HepG2 (cell line): Measurements from ENCODE around the gene CCNL1. TPM values are rescaled to one million over a fixed set of nuclear protein-coding genes. Genes with fewer than 3 reads are reported as not detected.
A peak's percentile ranks its signal among the peaks of the same experiment; 100 is the strongest.

ENCODE experiments used
- CEBPB ChIP-seq: IDR thresholded peaks from 2 replicates; pipeline ENCODE4 v1.6.1; 2011; ENCODE audit warnings: low read depth, low read length, improper control_type of control experiment, borderline replicate concordance
- ELF1 ChIP-seq: sonication (generic); formaldehyde crosslinking; IDR thresholded peaks from 2 replicates; pipeline ENCODE4 v1.4.0; 2020; ENCODE audit warnings: missing genetic modification reagents
- GATAD2A ChIP-seq: IDR thresholded peaks from 2 replicates; pipeline ENCODE4 v1.6.1; 2016
- HES4 ChIP-seq: sonication (generic); formaldehyde crosslinking; IDR thresholded peaks from 2 replicates; pipeline ENCODE4 v1.9.0; 2021; ENCODE audit warnings: mild to moderate bottlenecking, missing genetic modification reagents, borderline replicate concordance
- IKZF4 ChIP-seq: sonication (generic); formaldehyde crosslinking; IDR thresholded peaks from 2 replicates; pipeline ENCODE4 v1.5.1; 2020; ENCODE audit warnings: borderline replicate concordance, mild to moderate bottlenecking, low read depth, missing genetic modification reagents; ENCODE audit errors: not compliant biosample characterization
- PHF5A ChIP-seq: IDR thresholded peaks from one replicate; pipeline ENCODE4 v1.6.1; 2018; ENCODE audit warnings: low read depth, missing genetic modification reagents; ENCODE audit not compliant: unreplicated experiment
- RBM39 ChIP-seq: fragments of 200-400 bp; formaldehyde crosslinking; IDR thresholded peaks from one replicate; pipeline ENCODE4 v1.6.1; 2018; ENCODE audit warnings: antibody characterized with exemption, mild to moderate bottlenecking, low read depth, low read length; ENCODE audit not compliant: poor library complexity, severe bottlenecking
- SATB2 ChIP-seq: sonication (generic); formaldehyde crosslinking; IDR thresholded peaks from 2 replicates; pipeline ENCODE4 v1.5.0; 2020; ENCODE audit warnings: missing genetic modification reagents
- ZNF101 ChIP-seq: sonication (generic); formaldehyde crosslinking; IDR thresholded peaks from 2 replicates; pipeline ENCODE4 v1.4.0; 2020; ENCODE audit warnings: mild to moderate bottlenecking, low read depth, missing genetic modification reagents, borderline replicate concordance
- ZNF296 ChIP-seq: sonication (generic); formaldehyde crosslinking; conservative IDR thresholded peaks from 2 replicates; pipeline ENCODE4 v1.5.0; 2020; ENCODE audit warnings: mild to moderate bottlenecking, missing genetic modification reagents
- ZNF337 ChIP-seq: sonication (generic); formaldehyde crosslinking; IDR thresholded peaks from 2 replicates; pipeline ENCODE4 v1.5.1; 2020; ENCODE audit warnings: missing genetic modification reagents, low read depth, mild to moderate bottlenecking, borderline replicate concordance
- ZNF569 ChIP-seq: sonication (generic); formaldehyde crosslinking; IDR thresholded peaks from 2 replicates; pipeline ENCODE4 v1.5.0; 2020; ENCODE audit warnings: mild to moderate bottlenecking, missing genetic modification reagents, moderate library complexity, borderline replicate concordance
- ZNF570 ChIP-seq: sonication (generic); formaldehyde crosslinking; IDR thresholded peaks from 2 replicates; pipeline ENCODE4 v1.4.0; 2020; ENCODE audit warnings: mild to moderate bottlenecking, missing genetic modification reagents, borderline replicate concordance
- ZNF614 ChIP-seq: IDR thresholded peaks from 2 replicates; pipeline ENCODE4 v1.6.1; 2018; ENCODE audit warnings: missing biosample characterization, missing genetic modification reagents, inconsistent platforms, borderline replicate concordance
- ZNF678 ChIP-seq: sonication (generic); formaldehyde crosslinking; IDR thresholded peaks from 2 replicates; pipeline ENCODE4 v1.4.0; 2020; ENCODE audit warnings: mild to moderate bottlenecking, missing genetic modification reagents
- ZNF737 ChIP-seq: sonication (generic); formaldehyde crosslinking; IDR thresholded peaks from 2 replicates; pipeline ENCODE4 v1.5.0; 2020; ENCODE audit warnings: missing genetic modification reagents, mild to moderate bottlenecking, borderline replicate concordance
- ZNF746 ChIP-seq: sonication (generic); formaldehyde crosslinking; IDR thresholded peaks from 2 replicates; pipeline ENCODE4 v1.8.0; 2022; ENCODE audit warnings: mild to moderate bottlenecking, missing genetic modification reagents
- polyA plus RNA-seq, 8 experiments: library from polyadenylated mRNA; depleted of rRNA in 3 of 8; stranded (reverse) in 7 of 8; unstranded in 1 of 8; fragments of >200 nt; fragmentation: Illumina TruSeq in 4 of 8; extraction: Trizol in 4 of 8; gene quantifications; 2 replicates each; pipeline versions ENCODE4 v1.2.1 to v1.2.3, GENCODE V29; 2011 to 2016; ENCODE audit warnings: low read depth in 4 of 8, missing spikeins in 1 of 8, mixed read lengths in 1 of 8; ENCODE audit not compliant: insufficient read depth in 1 of 8
- total RNA-seq, 5 experiments: library from RNA; depleted of rRNA; stranded (reverse); fragments of >200 nt; fragmentation: Illumina TruSeq; extraction: Trizol; gene quantifications; 2 replicates each; pipeline ENCODE4 v1.2.3, GENCODE V29; 2016; ENCODE audit warnings: low read depth in 1 of 5
- TF ChIP-seq, protein P1 (sequence below): sonication (generic); formaldehyde crosslinking; IDR thresholded peaks from 2 replicates; pipeline ENCODE4 v1.4.0; 2020; ENCODE audit warnings: missing genetic modification reagents, low read depth, mild to moderate bottlenecking, borderline replicate concordance
- TF ChIP-seq, protein P2 (sequence below): sonication (generic); formaldehyde crosslinking; IDR thresholded peaks from 2 replicates; pipeline ENCODE4 v1.4.0; 2020; ENCODE audit warnings: missing genetic modification reagents
- TF ChIP-seq, protein P3 (sequence below): sonication (generic); formaldehyde crosslinking; IDR thresholded peaks from 2 replicates; pipeline ENCODE4 v1.4.0; 2020; ENCODE audit warnings: missing genetic modification reagents

The CCNL1 gene
- total and polyA plus RNA-seq, 2 of the 13 experiments (the other 11 are each of a cell fraction or from before 2014, with no cell fraction given): 151 to 303 TPM

DNA sequence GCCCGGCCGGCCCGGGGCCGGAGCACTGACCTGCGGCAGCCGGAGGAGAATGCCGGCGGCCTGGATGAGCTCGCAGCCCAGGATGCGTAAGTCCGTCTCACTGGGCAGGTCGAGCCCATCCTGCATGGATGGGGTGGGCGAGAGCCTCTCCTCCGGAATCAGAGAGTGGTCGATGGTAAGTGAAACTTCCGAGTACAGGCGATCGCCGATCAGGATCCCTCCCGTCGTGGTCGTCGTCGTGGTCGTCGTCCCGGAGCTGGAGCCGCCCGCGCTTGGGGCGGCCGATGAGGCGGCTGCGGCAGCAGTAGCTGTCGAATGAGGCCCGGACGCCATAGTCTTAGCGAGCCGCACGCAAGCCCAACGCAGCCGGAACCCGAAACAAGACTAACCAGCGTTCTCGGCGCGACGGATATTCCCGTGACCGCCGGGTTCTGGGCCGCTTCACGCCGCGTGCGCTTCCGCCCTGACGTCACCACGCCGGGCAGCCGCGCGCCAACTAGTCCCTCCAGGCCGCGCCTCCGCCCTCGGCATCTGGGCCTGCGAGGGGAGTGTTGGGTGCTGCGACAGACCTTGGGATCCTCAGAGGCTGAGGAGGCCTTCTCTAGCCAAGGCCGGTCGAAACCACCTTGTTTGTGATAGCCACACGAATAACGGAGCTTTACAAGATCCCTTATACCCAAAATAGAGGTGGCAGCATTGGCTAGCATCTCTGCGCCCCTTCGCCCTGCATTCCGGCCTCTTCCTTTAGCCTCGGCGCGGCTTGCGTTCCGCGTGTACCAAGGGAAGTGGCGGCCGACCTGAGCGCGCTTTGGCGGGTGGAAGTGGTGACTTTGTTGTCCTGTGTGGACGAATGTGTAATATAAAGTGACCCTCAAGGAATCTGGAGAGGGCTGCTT lies at the start of gene CCNL1 (continued):
- TF ChIP-seq ZNF614 (CRISPR knock-in tag): peak; percentile 89; the same call in 1 of the 2 replicates
- peak; percentile 73 for TF ChIP-seq ZNF746 (CRISPR knock-in tag)
- TF ChIP-seq ZNF570 (CRISPR knock-in tag): peak; percentile 32; the same call in 1 of the 2 replicates
- TF ChIP-seq IKZF4 (CRISPR knock-in tag): peak; percentile 87
- TF ChIP-seq GATAD2A (CRISPR knock-in tag): peak; percentile 84
- peak; percentile 98 for TF ChIP-seq ZNF678 (CRISPR knock-in tag)
- peak; percentile 97 for TF ChIP-seq HES4 (CRISPR knock-in tag)
- TF ChIP-seq, protein P1, sequence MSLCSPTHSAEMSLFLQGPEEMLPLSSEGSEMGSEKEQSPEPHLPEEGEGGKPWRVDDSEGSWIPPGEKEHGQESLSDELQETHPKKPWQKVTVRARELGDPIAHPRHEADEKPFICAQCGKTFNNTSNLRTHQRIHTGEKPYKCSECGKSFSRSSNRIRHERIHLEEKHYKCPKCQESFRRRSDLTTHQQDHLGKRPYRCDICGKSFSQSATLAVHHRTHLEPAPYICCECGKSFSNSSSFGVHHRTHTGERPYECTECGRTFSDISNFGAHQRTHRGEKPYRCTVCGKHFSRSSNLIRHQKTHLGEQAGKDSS (CRISPR knock-in tag): peak; percentile 89
- TF ChIP-seq, protein P2, sequence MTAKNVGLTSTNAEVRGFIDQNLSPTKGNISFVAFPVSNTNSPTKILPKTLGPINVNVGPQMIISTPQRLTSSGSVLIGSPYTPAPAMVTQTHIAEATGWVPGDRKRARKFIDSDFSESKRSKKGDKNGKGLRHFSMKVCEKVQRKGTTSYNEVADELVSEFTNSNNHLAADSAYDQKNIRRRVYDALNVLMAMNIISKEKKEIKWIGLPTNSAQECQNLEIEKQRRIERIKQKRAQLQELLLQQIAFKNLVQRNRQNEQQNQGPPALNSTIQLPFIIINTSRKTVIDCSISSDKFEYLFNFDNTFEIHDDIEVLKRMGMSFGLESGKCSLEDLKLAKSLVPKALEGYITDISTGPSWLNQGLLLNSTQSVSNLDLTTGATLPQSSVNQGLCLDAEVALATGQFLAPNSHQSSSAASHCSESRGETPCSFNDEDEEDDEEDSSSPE (CRISPR knock-in tag): peak; percentile 91
- TF ChIP-seq RBM39: peak; percentile 93
- TF ChIP-seq, protein P3, sequence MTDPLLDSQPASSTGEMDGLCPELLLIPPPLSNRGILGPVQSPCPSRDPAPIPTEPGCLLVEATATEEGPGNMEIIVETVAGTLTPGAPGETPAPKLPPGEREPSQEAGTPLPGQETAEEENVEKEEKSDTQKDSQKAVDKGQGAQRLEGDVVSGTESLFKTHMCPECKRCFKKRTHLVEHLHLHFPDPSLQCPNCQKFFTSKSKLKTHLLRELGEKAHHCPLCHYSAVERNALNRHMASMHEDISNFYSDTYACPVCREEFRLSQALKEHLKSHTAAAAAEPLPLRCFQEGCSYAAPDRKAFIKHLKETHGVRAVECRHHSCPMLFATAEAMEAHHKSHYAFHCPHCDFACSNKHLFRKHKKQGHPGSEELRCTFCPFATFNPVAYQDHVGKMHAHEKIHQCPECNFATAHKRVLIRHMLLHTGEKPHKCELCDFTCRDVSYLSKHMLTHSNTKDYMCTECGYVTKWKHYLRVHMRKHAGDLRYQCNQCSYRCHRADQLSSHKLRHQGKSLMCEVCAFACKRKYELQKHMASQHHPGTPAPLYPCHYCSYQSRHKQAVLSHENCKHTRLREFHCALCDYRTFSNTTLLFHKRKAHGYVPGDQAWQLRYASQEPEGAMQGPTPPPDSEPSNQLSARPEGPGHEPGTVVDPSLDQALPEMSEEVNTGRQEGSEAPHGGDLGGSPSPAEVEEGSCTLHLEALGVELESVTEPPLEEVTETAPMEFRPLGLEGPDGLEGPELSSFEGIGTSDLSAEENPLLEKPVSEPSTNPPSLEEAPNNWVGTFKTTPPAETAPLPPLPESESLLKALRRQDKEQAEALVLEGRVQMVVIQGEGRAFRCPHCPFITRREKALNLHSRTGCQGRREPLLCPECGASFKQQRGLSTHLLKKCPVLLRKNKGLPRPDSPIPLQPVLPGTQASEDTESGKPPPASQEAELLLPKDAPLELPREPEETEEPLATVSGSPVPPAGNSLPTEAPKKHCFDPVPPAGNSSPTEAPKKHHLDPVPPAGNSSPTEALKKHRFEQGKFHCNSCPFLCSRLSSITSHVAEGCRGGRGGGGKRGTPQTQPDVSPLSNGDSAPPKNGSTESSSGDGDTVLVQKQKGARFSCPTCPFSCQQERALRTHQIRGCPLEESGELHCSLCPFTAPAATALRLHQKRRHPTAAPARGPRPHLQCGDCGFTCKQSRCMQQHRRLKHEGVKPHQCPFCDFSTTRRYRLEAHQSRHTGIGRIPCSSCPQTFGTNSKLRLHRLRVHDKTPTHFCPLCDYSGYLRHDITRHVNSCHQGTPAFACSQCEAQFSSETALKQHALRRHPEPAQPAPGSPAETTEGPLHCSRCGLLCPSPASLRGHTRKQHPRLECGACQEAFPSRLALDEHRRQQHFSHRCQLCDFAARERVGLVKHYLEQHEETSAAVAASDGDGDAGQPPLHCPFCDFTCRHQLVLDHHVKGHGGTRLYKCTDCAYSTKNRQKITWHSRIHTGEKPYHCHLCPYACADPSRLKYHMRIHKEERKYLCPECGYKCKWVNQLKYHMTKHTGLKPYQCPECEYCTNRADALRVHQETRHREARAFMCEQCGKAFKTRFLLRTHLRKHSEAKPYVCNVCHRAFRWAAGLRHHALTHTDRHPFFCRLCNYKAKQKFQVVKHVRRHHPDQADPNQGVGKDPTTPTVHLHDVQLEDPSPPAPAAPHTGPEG: peak; percentile 88
- TF ChIP-seq ZNF101 (CRISPR knock-in tag): peak; percentile 96
- no peak for TF ChIP-seq CEBPB
- TF ChIP-seq ZNF296 (CRISPR knock-in tag): no peak; the same call in 1 of the 2 replicates
- peak; percentile 90 for TF ChIP-seq SATB2 (CRISPR knock-in tag)
- TF ChIP-seq PHF5A: peak; percentile 77
- no peak; the same call in 1 of the 2 replicates for TF ChIP-seq ZNF569 (CRISPR knock-in tag)
- peak; percentile 84 for TF ChIP-seq ZNF737 (CRISPR knock-in tag)
- TF ChIP-seq ELF1 (CRISPR knock-in tag): peak; percentile 93
- peak; percentile 91; the same call in 1 of the 2 replicates for TF ChIP-seq ZNF337 (CRISPR knock-in tag)
